Measurements from ENCODE around the gene NCSTN.

DNA sequence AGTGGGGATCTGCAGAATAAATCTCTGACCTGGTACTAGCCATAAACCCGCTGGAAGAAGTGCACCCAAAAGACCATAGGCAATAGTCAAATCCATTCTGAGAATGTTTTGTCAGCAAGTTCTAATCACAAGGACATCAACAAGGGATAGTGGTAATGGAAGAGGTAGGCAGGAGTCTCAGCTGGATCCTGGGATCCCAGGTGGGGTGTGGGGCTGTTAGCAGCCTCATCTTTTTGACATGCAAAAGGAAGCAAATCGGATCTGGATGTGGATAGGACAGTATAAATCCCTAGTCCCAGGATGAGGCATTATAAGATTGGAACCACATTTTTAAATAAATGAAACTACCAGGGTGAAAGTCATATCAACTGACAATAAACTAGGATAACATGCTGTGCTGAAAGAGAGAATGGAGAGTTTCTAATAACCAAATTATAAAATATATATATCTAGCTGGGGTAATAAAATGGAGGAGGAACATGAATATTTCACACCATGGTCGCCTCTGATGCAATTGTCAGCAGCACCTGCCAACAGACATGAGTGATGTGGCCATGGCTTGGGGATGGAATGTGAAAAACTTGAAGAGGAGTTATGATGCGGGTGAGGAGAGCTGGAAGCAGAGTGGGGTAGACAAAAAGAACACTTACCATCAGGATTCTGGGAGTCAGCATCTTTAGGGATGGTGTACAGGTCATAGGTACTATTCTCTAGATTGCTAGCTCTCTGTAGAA lies 34.6 kb upstream of the NCSTN start:
- TF ChIP-seq POLR2A (IDR thresholded peaks at IDR 0.05) (no peak), EP300 (IDR thresholded peaks at IDR 0.05) (no peak)
- TF ChIP-seq, protein P1, sequence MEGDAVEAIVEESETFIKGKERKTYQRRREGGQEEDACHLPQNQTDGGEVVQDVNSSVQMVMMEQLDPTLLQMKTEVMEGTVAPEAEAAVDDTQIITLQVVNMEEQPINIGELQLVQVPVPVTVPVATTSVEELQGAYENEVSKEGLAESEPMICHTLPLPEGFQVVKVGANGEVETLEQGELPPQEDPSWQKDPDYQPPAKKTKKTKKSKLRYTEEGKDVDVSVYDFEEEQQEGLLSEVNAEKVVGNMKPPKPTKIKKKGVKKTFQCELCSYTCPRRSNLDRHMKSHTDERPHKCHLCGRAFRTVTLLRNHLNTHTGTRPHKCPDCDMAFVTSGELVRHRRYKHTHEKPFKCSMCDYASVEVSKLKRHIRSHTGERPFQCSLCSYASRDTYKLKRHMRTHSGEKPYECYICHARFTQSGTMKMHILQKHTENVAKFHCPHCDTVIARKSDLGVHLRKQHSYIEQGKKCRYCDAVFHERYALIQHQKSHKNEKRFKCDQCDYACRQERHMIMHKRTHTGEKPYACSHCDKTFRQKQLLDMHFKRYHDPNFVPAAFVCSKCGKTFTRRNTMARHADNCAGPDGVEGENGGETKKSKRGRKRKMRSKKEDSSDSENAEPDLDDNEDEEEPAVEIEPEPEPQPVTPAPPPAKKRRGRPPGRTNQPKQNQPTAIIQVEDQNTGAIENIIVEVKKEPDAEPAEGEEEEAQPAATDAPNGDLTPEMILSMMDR (IDR thresholded peaks at IDR 0.05), result no peak

Data from upper lobe of left lung (tissue), 4 donors.